Right lung (tissue), 5 donors: Measurements from ENCODE around the gene XRCC1. TPM values are rescaled to one million over a fixed set of nuclear protein-coding genes. Genes with fewer than 3 reads are reported as not detected.
A peak's percentile ranks its signal among the peaks of the same experiment; 100 is the strongest.

Experiments
- DNase-seq, 2 donors: peaks; one replicate each; pipeline ENCODE4 v3.0.0-alpha.2; 2013
- polyA plus RNA-seq, 5 donors: library from polyadenylated mRNA; unstranded; fragments of 120-200 nt; gene quantifications; one replicate each; pipeline versions ENCODE4 v1.2.1 to v1.2.3, GENCODE V29; 2013; ENCODE audit warnings: inconsistent platforms in 1 of 5, low replicate concordance in 1 of 5; ENCODE audit not compliant: insufficient read length in 5 of 5, insufficient read depth in 1 of 5

The XRCC1 gene
- polyA plus RNA-seq, 5 donors, result 50.7 to 61.1 (median 54.6) TPM

GRCh38 chr19:43582495-43582894, 7.2 kb upstream of the XRCC1 start:
- DNase-seq, result no peak

GRCh38 chr19:43581467-43581866, 6.1 kb upstream of the XRCC1 start:
- no peak for DNase-seq

- DNase-seq, result no peak
These were observed 3.5 kb upstream of the XRCC1 start for GRCh38 chr19:43578787-43579186.

DNA sequence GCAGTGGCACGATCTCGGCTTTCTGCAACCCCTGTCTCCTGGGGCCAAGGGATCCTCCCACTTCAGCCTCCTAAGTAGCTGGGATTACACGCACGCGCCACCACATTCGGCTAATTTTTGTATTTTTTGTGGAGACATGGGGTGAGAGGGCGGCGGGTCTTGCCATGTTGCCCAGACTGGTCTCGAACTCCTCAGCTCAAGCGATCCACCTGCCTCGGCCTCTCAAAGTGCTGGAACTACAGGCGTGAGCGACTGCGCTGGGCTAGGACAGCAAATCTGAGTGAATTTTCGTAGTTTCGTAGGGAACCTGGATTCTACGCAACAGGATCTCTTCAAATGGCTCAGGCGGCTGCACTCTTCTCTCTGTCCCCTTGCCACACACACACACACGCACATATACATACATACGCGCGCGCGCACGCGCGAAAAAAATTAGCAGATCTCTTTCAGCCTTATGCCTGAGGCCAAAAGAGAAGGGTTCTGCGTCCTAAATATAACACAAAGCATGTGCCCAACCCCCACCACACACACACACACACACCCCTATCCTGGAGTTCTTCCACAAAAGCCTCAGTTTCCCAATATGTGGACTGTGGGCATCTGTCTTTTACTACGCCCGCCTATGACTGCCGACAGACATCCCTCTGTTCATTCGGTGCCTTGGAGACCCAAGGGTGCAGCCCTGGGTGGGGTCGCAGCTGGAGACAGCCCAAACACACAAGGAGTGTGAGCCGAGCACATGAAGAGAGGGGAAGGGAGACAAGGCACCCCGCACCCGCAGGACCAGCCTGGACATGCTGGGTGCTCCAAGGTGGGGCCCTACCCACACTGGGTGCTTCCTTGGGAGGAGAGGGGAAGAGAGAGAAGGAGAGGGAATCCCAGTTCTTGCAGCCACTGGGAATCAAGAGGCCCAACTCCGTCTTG, 890 bp upstream of the XRCC1 start:
- DNase-seq, result peak in 1 of 2 donors; percentile 25

GRCh38 chr19:43574424-43575155, 737 bp downstream of the XRCC1 start:
- no peak for DNase-seq

DNA sequence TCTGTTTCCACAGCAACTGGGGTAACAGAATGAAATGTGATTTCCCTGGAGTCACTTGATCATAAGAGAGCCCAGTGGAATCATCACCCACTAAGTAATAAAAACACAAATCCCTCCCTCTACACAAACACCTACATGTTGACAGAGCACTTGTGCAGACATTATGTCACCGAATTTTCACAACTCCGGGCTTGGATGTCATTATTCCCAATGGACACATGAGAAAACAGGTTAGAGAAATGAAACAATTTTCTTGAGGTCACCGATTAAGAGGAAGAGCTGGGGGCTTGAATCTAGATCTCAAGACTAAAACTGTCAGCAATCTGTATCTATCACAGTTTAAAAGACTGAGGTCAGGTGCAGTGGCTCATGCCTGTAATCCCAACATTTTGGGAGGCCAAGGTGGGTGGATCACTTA, 3.1 kb downstream of the XRCC1 start:
- DNase-seq, result no peak

GRCh38 chr19:43570174-43570791, 5.0 kb downstream of the XRCC1 start:
- DNase-seq, result no peak

DNA sequence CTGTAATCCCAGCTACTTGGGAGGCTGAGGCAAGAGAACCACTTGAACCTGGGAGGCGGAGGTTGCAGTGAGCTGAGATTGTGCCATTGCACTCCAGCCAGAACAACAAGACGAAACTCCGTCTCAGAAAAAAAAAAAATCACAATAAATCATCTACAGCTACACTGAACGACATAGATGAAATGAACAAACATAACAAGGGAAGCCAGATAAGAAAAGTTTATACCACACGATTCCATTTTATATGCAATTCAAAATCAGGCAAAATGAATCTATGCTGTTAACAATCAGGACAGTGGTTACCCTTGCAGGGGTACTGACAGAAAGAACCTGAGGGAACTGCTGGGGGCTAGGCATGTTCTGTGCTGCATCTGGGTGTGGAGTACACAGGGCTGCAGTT, 5.7 kb downstream of the XRCC1 start:
- DNase-seq, result no peak

DNA sequence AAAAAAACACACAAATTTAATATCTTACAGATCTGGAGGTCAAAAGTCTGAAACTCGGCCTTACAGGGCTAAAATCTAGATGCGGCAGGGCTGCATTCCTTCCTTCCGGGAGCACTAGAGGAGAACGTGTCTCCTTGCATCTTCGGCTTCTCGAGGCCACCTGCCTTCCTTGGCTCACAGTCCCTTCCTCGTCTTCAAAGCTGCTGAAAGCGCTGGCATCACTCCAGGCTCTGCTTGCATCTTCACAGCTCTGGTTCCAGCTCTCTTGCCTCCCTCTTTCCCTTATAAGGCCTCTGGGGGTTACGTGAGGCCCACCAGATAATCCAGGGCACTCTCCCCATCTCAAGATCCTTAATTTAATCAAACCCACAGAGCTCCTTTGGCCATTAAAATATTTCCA, 10.5 kb downstream of the XRCC1 start:
- DNase-seq, result no peak

DNA sequence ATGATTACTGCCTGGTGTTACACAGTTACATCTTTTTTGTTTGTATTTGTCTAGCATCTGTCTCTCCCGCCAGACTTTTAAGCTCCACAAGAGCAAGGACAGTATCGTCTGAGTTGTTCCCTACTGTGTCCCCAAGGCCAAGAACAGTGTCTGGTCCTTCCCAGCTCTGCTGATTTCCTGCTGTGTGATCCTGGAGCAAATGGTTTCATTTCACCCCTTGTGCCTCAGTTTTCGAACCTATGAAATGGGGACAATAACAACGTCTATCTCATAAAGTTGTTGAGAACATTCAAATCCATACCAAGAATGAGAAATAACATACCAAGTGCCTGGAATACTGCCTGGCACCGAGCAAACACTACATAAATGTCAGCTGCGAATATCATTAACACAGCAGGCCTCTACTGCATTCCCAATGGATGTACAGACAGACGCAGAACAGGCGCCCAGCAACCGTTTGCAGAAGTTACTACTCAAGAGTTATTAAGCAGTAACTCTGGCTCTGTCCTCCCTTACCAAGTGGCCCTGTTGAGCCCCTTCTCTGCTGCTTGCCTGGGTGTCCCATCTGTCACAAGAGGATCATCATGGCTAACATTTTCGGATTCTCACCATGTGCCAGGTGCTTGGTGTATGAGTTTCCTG, 11.4 kb downstream of the XRCC1 start:
- DNase-seq, result no peak

DNA sequence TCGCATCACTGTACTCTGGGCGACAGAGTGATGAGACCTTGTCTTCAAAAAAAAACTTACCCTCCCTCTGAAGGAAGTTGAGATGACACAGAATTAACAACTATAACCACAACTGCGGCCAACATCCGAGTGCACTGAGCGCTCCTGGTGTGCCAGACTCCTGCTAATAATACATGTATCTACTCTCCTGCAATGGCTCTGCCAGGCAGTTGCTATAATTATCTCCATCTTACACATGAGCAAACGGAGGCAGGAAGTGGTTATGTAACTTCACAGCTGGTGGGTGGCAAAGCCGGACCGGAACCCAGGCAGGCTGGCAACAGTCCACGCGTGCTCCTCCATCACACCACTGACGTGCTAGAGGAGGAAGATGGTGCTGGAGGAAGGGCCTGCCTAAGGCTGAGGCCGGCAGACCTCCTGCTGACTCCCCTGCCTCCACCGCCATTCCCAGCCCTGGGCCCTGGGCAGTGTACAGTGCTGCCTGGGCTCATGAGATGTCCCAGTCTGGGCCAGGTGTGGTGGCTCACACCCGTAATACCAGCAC, 12.6 kb downstream of the XRCC1 start:
- peak in 1 of 2 donors; percentile 31 for DNase-seq

DNA sequence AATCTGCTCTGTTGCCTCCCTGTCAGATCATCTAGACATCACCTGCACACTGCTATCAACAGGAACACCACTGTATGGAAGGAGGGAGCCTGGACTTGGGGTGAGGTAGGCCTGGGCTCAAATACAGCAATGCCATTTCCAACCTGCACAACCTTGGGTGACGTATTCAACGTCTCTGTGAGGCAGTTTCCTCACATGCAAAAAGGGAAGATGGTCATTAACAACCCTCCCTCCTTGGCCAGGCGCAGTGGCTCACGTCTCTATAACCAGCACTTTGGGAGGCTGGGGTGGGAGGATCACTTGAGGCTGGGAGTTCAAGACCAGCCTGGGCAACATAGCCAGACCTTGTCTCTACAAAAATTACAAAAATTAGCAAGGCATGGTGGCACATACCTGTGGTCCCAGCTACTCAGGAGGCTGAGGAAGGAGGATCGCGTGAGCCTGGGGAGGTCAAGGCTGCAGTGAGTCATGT, 13.1 kb downstream of the XRCC1 start:
- DNase-seq, result no peak

- DNase-seq, result no peak
These were observed 14.0 kb downstream of the XRCC1 start for GRCh38 chr19:43561139-43561970.

GRCh38 chr19:43560687-43561086, 14.6 kb downstream of the XRCC1 start:
- DNase-seq, result no peak

DNA sequence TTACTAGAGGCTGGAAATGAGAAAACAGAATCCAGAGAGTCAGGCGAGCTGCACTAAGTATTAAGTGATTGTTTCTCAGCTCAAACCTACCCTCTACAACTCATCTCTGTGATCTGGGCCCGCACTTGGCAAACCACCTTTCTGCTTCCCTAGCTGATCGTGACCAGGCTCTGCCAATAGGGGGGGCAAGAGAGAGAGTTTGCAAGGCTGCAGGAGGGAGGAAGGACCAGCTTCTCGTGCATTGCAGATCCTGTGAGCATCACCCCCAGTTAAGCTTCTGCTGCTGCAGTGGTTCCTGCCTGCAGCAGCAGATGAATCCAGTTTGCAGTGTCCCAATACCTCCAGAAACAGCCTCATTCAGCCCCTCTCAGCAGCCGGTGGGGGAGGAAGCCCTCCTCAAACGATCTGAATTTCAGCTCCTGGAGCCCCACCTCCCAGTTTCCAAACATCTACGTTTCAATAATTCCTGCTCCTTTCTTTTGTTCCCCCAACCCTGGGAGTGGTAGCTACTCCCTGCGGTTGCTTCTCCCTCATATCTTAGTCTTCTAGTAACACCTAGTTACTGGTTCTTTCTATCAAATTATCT, 20.0 kb downstream of the XRCC1 start:
- DNase-seq, result peak in 1 of 2 donors; percentile 46

- DNase-seq, result no peak
These were observed 20.9 kb downstream of the XRCC1 start for GRCh38 chr19:43554317-43554895.

DNA sequence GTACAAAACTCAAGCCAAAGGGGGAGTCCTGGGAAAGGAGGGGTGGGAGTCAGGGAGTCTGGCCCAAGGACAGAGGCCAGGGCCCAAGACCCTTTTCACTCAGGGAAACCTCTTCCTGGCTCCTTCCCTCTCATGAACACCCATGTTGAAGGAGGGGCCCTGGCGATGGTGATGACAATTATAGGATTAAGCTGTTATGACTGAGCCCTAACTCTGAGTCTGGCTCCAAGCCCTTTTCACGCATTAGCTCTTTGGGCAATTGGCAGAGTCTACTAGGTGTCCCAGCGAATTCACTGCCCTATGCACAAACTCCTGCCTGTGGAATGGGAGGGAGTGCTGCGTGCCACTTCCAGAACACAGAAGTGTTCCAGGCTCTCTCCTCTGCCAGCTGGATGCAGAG, 21.7 kb downstream of the XRCC1 start:
- no peak for DNase-seq

DNA sequence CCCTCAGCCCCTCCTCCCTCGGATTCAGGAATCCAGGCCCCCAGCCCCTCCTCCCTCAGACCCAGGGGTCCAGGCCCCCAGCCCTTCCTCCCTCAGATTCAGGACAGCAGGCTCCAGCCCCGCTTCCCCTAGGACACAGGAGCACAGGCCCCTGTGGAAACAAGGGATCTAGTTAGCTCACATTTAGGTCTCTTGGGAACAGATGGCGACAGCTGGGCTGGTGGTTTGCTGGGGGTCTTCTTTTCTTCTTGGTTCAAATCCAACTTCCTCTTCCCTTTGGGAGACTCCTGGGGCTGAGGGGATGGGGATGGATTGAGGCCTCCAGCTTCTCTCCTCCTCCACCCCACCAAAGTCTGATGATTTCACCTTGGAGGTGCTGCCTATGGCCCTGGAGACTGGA, 22.7 kb downstream of the XRCC1 start:
- no peak for DNase-seq

- DNase-seq, result no peak
These were observed 23.2 kb downstream of the XRCC1 start for GRCh38 chr19:43552198-43552450.
